Activated CD4-positive, alpha-beta T cell treated with anti-CD3 and anti-CD28 coated beads, Interleukin-2, amount 10 ng/mL, durations not matched to agents 24 days and 14 days (primary cell): Measurements from ENCODE around the gene TRABD2B. TPM values are rescaled to one million over a fixed set of nuclear protein-coding genes. Genes with fewer than 3 reads are reported as not detected.

Experiments used
- DNase-seq: peaks from one replicate; pipeline ENCODE4 v3.0.0; 2022
- H3K27ac Mint-ChIP-seq: one replicate; pipeline ENCODE4 v1.8.0; 2022; ENCODE audit warnings: mild to moderate bottlenecking, mixed read lengths
- H3K27me3 Mint-ChIP-seq: one replicate; pipeline ENCODE4 v1.8.0; 2022; ENCODE audit warnings: mixed read lengths
- H3K36me3 Mint-ChIP-seq: one replicate; pipeline ENCODE4 v1.8.0; 2022; ENCODE audit warnings: low read depth, mild to moderate bottlenecking, mixed read lengths
- H3K4me1 Mint-ChIP-seq: one replicate; pipeline ENCODE4 v1.8.0; 2021; ENCODE audit warnings: mixed read lengths
- H3K4me3 Mint-ChIP-seq: one replicate; pipeline ENCODE4 v1.8.0; 2022; ENCODE audit warnings: mild to moderate bottlenecking, moderate library complexity, mixed read lengths
- H3K9me3 Mint-ChIP-seq: one replicate; pipeline ENCODE4 v1.8.0; 2021; ENCODE audit warnings: mixed read lengths
- intact Hi-C: fragments of 100-400 bp; cut with micrococcal nuclease; formaldehyde crosslinking; loops from one replicate; pipeline ENCODE4 v1.15.1; 2023
- total RNA-seq: library from RNA; stranded (reverse); gene quantifications from 2 replicates; pipeline ENCODE4 v1.2.3, GENCODE V29; 2022

Gene TRABD2B
- total RNA-seq, 1 donor from 2014 or later: not detected

DNA sequence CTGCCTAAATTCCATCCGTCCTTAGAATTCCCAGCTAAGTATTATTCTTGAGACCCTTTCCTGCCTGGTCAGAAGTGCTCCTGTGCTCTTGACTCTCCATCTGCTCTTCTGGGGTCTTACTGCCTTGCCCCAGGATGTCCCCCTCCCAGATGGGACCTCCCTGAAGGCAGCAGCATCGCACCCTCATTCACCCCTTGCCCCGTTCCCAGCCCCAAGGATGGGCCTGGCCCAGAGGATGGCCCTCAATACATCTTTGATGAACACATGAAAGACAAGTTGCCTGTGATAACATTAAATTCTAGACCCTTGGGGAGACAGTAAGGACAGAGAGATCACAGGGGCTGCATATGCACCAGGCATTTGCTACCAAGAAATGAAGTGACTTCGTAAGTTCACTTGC is 167.2 kb downstream of the TRABD2B start:
- Mint-ChIP-seq H3K4me3 (no peak overlapping the region), H3K9me3 (no peaks in the 10 kb centered on the region), H3K4me1 (no peaks in the 10 kb centered on the region), H3K27ac (no peak overlapping the region), H3K36me3 (no peaks in the 10 kb centered on the region), H3K27me3 (no peaks in the 10 kb centered on the region)
- no peak for DNase-seq
- intact Hi-C loops: no loop called here

DNA sequence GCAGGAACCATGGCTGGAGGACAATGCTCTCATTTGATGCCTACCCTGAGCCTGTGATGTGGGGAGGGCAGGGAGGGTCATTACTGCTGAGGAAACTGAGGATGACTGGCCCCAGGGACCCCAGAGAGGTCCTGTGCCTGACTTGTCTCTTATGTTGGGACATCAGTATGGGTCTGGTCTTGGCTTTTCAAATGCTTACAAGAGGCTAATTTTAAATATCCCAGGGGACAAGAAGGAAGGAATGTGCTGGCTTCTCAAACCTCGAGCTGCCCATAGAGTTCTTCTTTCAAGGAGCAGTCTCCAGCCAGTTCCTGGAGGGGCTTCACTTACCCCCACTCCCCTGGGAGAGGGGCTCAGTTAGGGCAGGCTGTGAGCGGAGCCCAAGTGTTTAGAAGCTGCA is 168.2 kb downstream of the TRABD2B start:
- Mint-ChIP-seq H3K36me3 (no peaks in the 10 kb centered on the region), H3K4me1 (no peaks in the 10 kb centered on the region), H3K4me3 (no peak overlapping the region), H3K27me3 (no peaks in the 10 kb centered on the region), H3K9me3 (no peaks in the 10 kb centered on the region), H3K27ac (no peak overlapping the region)
- no peak for DNase-seq
- intact Hi-C loops: no loop called here

DNA sequence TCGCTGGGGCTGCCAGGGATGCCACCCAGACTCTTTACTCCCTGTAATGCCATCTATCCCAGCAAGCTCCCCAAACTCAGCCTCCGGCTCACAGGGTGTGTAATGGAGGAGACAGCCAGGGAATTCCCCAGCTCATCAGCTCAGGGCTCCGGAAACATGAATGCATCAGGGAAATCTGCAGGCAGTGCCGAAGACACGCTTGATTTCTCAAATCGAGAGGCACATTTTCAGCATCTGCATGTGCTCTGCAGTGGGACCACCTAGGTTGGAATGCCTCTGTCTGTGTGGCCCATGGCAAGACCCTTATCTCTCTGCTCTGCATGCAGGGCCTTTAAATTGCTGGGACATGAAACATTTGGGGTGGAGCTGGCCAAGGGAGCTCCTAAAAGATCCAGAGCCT is 170.1 kb downstream of the TRABD2B start:
- Mint-ChIP-seq H3K4me1 (no peaks in the 10 kb centered on the region), H3K36me3 (no peaks in the 10 kb centered on the region), H3K9me3 (no peaks in the 10 kb centered on the region), H3K27ac (no peak overlapping the region), H3K27me3 (no peaks in the 10 kb centered on the region), H3K4me3 (no peak overlapping the region)
- DNase-seq: no peak
- intact Hi-C loops: no loop called here

DNA sequence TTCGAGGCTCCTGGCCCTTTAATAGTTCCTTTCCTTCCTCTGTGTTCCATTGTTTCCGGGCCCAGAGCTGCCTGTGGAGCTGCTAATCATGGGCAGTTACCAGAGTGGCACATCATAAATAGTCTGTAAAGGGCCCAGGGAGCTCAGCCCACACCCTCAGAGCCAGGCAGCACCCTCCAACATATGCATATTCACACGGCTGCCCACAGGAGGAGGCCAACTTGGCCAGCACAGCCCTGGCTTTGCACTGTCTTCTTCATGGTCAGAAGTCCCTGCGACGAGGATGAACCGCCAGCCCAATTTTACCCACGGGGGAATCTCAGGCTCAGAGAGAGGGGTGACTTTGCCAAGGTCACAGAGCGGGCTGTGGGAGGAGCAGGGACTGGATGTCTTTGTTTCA is 172.5 kb downstream of the TRABD2B start:
- intact Hi-C loops: no loop called here
- no peak overlapping the region for H3K27ac Mint-ChIP-seq
- no peak overlapping the region for H3K4me3 Mint-ChIP-seq
- no peak for DNase-seq
- no peaks in the 10 kb centered on the region for H3K4me1 Mint-ChIP-seq
- H3K27me3 Mint-ChIP-seq: no peaks in the 10 kb centered on the region
- H3K36me3 Mint-ChIP-seq: no peaks in the 10 kb centered on the region
- no peaks in the 10 kb centered on the region for H3K9me3 Mint-ChIP-seq

DNA sequence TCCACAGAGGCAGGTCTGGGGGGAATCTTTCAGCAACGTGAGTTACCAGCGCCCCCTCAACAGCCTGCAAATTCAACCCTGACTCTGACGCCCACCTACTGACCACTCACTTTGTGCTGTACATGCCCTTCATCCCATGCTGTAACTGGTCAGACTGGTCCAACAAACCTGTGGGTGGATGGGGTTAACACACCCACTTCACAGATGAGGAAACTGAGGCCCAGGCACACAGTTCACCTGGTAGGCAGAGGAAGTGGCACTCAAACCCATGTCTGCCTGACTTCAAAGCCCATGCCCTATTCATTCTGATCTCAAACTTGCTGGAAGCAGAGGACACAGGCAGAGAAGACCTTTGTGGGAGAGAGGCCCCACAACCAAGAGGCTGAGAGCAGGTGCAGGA is 172.9 kb downstream of the TRABD2B start:
- no peak for DNase-seq
- Mint-ChIP-seq H3K36me3 (no peaks in the 10 kb centered on the region), H3K9me3 (no peaks in the 10 kb centered on the region), H3K27me3 (no peaks in the 10 kb centered on the region), H3K4me3 (no peak overlapping the region), H3K27ac (no peak overlapping the region), H3K4me1 (no peaks in the 10 kb centered on the region)
- intact Hi-C loops: no loop called here

DNA sequence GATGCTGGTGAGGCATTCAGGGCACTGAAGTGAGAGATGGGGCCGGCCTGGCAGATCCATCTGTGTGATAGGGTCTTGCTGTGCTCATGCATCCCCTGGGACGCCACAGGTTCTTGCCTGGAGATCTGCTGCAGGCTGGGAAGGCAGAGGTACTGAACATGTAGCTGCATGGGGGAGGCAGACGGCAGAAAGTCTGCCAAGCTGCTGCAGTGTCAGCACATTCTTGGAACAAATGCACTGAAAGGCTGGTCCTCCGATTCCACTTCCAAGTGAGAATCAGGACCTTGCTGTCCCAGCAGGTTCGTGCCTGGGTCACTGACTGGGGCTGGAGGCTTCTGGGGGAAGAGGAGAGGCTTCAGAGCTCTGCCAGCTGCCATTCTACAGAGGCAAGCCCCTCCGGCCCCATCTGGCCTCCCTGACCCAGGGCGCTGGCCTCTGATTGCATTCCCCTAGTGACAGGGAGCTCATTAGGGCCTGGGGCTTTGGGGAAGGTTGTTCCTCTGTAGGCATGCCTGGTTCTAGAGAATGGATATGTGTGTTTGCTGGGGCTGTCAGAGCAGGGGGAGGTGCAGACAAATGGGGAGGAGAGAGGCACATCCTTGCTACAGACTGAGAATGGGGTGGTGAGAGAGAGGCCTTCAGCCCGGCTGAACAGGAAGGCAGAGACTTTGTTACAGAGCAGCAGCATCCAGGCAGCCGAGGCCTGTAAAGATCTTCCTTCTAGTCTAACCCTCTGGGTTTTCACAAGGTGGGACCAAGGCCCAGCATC is 174.0 kb downstream of the TRABD2B start:
- Mint-ChIP-seq H3K36me3 (no peaks in the 10 kb centered on the region), H3K27ac (no peak overlapping the region), H3K4me3 (no peak overlapping the region), H3K9me3 (no peaks in the 10 kb centered on the region), H3K4me1 (no peaks in the 10 kb centered on the region), H3K27me3 (no peaks in the 10 kb centered on the region)
- no peak for DNase-seq
- intact Hi-C loops: no loop called here

DNA sequence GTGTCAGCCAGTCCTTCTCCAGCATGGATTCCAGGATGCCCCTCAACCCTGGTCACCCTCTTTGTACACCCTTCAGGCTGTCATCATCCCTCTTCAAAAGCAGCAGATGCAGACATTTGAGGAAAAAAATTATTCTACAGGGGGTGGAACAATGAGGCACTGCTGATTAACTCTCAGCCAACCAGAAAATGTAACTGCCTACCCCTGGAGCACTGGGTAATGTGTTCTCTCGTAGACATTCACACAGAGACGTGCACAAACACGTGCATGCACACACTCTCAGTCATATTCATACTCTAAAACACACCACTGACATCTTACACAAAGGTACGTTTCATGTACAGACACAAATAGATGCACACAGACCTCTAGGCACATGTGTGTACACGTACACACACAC is 175.4 kb downstream of the TRABD2B start:
- H3K9me3 Mint-ChIP-seq: no peaks in the 10 kb centered on the region
- H3K4me1 Mint-ChIP-seq: no peaks in the 10 kb centered on the region
- H3K27ac Mint-ChIP-seq: no peak overlapping the region
- no peaks in the 10 kb centered on the region for H3K27me3 Mint-ChIP-seq
- intact Hi-C loops: no loop called here
- no peak for DNase-seq
- H3K36me3 Mint-ChIP-seq: no peaks in the 10 kb centered on the region
- no peak overlapping the region for H3K4me3 Mint-ChIP-seq

DNA sequence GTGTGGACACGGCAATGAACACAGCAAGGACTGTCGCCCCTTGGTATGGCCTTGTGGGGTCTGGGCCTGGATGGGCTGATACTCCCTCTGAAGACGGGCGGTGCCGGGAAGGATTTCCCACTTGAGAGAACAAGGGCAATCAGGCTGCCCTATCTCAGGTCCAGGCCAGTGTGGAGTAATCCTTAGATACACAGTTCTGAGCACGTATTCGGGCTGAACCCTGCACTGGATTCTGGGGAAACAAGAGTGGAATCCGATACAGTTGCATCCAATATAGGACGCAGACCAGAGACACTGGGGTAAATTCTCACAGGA is 177.7 kb downstream of the TRABD2B start:
- intact Hi-C loops: no loop called here
- Mint-ChIP-seq H3K4me3 (no peak overlapping the region), H3K9me3 (no peaks in the 10 kb centered on the region), H3K27me3 (no peaks in the 10 kb centered on the region), H3K36me3 (no peaks in the 10 kb centered on the region), H3K27ac (no peak overlapping the region), H3K4me1 (no peaks in the 10 kb centered on the region)
- DNase-seq: no peak

DNA sequence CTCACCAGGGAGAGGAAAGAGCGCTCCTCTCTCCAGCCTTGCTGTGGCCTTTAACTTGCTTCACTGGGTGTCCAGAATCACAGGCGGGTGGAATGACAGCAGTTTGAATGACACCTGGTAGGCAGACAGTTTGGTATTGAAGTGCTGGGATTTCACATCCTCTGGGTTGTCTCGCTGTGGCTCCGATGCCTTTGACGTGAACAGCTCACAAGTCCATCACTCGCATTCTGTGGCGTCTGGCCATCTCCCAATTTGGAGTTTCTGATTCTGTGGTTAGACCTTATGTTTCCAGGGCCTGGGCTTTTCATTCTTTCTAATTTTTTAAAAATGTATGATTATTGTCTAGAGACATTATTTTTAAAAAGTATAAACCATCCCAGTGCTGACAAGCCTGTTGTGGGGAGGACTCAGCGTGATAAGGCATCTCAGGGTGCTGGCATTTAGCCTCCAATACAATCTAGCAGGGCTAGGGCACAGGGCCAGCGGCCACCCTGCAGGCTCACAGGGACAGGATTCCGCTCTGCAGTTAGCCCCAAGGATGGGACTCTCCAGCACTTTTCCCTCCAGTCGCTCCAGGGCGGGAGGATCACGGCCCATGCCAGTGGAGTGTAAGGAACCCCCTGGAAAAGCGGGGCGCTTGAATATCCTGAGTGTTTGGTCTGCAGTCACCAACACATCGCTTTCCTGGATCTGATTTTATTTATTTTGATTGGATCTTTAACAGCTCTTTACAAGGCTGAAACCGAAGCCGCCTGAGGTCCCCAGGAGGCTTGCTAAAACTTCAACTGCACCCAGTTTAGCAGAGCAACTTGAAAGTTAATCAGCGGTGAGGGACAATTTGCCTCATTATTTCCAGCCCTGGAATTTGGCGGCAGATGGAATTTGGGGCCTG is 178.3 kb downstream of the TRABD2B start:
- Mint-ChIP-seq H3K9me3 (no peaks in the 10 kb centered on the region), H3K4me3 (no peak overlapping the region), H3K4me1 (no peaks in the 10 kb centered on the region), H3K27me3 (no peaks in the 10 kb centered on the region), H3K27ac (no peak overlapping the region), H3K36me3 (no peaks in the 10 kb centered on the region)
- intact Hi-C loops: no loop called here
- DNase-seq: no peak

DNA sequence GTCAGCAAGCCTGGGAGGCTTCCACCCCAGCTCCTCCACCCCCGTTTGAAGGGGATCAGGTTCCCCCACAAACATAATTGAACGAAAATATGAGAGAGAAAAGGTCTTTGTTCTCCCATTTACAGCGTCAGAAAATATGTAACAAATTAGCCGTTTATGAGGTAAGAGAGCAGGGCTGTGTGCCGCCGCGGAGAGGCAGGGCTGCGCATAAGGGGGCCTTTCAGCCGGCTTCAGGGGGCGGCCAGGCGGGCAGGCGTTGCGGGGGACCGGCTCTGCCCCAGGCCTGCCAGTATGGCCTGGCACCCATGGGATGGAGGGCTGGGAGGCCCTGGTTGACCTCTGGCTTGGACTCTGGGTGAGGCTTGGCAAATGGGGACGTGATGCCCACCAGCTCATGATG is 179.3 kb downstream of the TRABD2B start:
- H3K4me3 Mint-ChIP-seq: no peak overlapping the region
- no peaks in the 10 kb centered on the region for H3K36me3 Mint-ChIP-seq
- H3K27me3 Mint-ChIP-seq: no peaks in the 10 kb centered on the region
- intact Hi-C loops: no loop called here
- no peaks in the 10 kb centered on the region for H3K4me1 Mint-ChIP-seq
- H3K9me3 Mint-ChIP-seq: no peaks in the 10 kb centered on the region
- no peak overlapping the region for H3K27ac Mint-ChIP-seq
- no peak for DNase-seq

DNA sequence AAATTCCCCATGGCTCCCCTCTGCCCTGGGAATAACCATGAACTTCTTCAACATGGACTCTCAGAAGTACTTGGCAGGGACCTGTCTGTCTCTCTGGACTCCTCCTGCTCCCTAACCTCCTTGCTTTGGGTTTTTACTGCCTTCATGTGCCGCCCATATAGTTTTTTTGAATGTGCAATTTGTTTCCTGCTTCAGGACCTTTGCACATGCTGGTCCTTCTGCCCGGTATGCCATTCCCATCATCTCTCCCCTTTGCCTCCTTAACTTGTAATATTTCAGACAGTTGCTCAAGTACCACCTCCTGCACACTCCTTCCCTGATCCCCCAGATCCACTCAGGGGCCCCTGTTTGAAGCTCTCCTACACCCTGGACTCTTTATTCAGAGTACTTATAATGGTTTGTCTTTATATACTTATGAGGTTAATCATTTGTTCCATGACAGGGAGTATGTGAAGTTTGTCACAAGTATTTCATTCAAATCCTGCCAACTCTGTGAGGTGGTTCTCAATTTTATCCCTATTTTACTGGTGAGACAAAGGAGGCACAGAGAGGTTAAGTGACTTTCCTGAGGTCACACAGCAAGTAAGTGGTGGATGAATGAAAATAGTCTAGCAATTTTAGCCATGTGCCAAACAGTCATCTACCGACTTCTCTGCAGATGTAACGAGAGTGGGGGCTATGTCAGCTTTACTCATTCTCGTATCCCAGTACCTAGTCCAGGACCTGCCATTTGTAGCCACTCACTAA is 180.7 kb downstream of the TRABD2B start:
- no peaks in the 10 kb centered on the region for H3K27me3 Mint-ChIP-seq
- H3K9me3 Mint-ChIP-seq: no peaks in the 10 kb centered on the region
- H3K4me1 Mint-ChIP-seq: no peaks in the 10 kb centered on the region
- H3K4me3 Mint-ChIP-seq: no peak overlapping the region
- intact Hi-C loops: no loop called here
- DNase-seq: no peak
- H3K27ac Mint-ChIP-seq: no peak overlapping the region
- no peaks in the 10 kb centered on the region for H3K36me3 Mint-ChIP-seq

DNA sequence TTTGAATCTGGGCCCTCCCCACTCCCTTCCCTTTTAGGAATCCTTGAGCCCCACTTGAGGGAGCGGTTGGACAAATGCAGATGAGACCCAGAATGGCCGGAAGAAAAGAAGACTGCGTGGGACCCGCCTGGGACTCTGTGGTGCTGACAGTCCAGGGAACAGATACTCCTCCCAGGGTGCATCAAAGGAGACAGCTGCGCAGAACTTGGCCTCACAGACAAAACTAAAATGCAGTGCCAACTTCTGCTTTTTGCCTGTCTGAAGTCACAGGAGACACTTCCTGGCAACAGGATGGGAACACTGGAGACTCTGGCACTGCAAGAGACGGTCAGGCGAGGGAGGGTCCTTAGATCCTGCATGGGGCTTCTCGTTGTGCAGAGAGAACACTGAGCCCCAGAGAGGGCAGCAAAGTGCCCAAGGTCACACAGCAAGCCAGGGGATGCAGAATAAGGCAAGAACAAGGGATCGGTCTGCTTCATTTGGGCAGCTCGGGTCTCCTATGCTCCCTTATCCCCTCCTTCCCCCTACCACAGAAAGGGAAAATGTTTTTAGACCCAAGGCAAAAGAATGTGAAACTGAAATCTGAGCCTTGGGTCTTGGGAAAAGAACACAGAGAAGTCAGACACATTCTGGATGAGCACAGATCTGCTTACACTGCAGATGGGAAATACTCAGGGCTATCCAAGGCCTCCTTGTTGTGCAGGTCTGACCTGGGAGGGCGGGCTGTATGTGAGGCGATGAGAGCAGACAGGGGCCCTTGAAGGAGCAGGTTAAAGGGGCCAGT is 182.4 kb downstream of the TRABD2B start:
- H3K9me3 Mint-ChIP-seq: no peaks in the 10 kb centered on the region
- no peaks in the 10 kb centered on the region for H3K27me3 Mint-ChIP-seq

DNA sequence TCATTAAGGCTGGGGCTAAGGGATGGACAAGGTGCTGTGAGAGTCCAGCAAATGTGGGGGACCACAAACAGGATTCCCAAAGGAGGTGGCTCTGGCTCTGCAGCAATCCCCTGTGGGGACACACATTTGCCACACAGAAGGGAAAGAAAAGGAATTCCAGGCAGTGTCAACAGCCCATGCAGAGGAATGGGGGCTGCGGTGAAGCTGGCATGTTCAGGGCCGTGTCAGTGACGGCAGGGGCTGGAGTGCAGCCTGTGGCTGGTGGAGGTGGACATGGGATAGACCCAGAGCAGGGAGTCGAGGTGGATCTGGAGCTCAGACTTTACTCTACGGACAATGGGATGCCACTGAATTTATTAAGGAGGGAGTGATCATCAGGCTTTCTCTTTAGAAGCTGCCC is 183.2 kb downstream of the TRABD2B start:
- Mint-ChIP-seq H3K9me3 (no peaks in the 10 kb centered on the region), H3K27me3 (no peaks in the 10 kb centered on the region), H3K27ac (no peak overlapping the region), H3K4me3 (no peak overlapping the region), H3K36me3 (no peaks in the 10 kb centered on the region), H3K4me1 (no peaks in the 10 kb centered on the region)
- intact Hi-C loops: no loop called here
- DNase-seq: no peak

More for the DNA sequence above, 182.4 kb downstream of the TRABD2B start:
- no peak for DNase-seq
- Mint-ChIP-seq H3K27ac (no peak overlapping the region), H3K36me3 (no peaks in the 10 kb centered on the region), H3K4me1 (no peaks in the 10 kb centered on the region), H3K4me3 (no peak overlapping the region)
- intact Hi-C loops: no loop called here
